K562 (cell line): ENCODE data around the gene ABCD3.

ENCODE experiments used
- EP300 ChIP-seq: IDR thresholded peaks from 2 replicates; pipeline ENCODE4 v1.6.1; 2012; ENCODE audit warnings: low read length, improper control_type of control experiment
- HDAC2 ChIP-seq: fragments of 450-650 bp; IDR thresholded peaks from 2 replicates; pipeline ENCODE4 v1.6.1; 2016; ENCODE audit warnings: mild to moderate bottlenecking
- KLF10 ChIP-seq: fragments of 250-450 bp; sonication (Bioruptor Pico); IDR thresholded peaks from 2 replicates; pipeline ENCODE4 v1.6.1; 2021; ENCODE audit warnings: matching md5 sums
- PHB2 ChIP-seq: fragments of 450-650 bp; IDR thresholded peaks from 2 replicates; pipeline ENCODE4 v1.6.1; 2017; ENCODE audit warnings: low read depth
- PML ChIP-seq: IDR thresholded peaks from 2 replicates; pipeline ENCODE4 v1.6.1; 2012; ENCODE audit warnings: low read length, inconsistent platforms
- SMAD1 ChIP-seq: fragments of 150-350 bp; IDR thresholded peaks from 2 replicates; pipeline ENCODE4 v1.6.1; 2014; ENCODE audit warnings: low read length, low read depth; ENCODE audit not compliant: partially characterized antibody
- ZBTB33 ChIP-seq: sonication (generic); formaldehyde crosslinking; IDR thresholded peaks from 2 replicates; pipeline ENCODE4 v1.8.1; 2023; ENCODE audit warnings: mild to moderate bottlenecking, missing genetic modification reagents
- ZNF830 ChIP-seq: fragments of 250-450 bp; sonication (Bioruptor Pico); IDR thresholded peaks from 2 replicates; pipeline ENCODE4 v1.5.0; 2021; ENCODE audit warnings: mild to moderate bottlenecking
- TF ChIP-seq, protein P1 (sequence below), 3 experiments: IDR thresholded peaks in 2 of 3; conservative IDR thresholded peaks in 1 of 3; 2 replicates each; pipeline ENCODE4 v1.5.1; 2011 to 2012; ENCODE audit warnings: low read length in 3 of 3, mild to moderate bottlenecking in 3 of 3, control low read depth in 2 of 3, improper control_type of control experiment in 1 of 3, inconsistent platforms in 1 of 3, low read depth in 1 of 3, mixed read lengths in 1 of 3, moderate library complexity in 1 of 3; ENCODE audit not compliant: insufficient read depth in 2 of 3
- TF ChIP-seq, protein P2 (sequence below): sonication (generic); formaldehyde crosslinking; IDR thresholded peaks from 2 replicates; pipeline ENCODE4 v1.8.1; 2022; ENCODE audit warnings: missing genetic modification reagents
- TF ChIP-seq, protein P3 (sequence below): sonication (generic); formaldehyde crosslinking; IDR thresholded peaks from 2 replicates; pipeline ENCODE4 v1.8.0; 2022; ENCODE audit warnings: missing genetic modification reagents, mild to moderate bottlenecking, moderate library complexity, borderline replicate concordance

- TF ChIP-seq, protein P1, sequence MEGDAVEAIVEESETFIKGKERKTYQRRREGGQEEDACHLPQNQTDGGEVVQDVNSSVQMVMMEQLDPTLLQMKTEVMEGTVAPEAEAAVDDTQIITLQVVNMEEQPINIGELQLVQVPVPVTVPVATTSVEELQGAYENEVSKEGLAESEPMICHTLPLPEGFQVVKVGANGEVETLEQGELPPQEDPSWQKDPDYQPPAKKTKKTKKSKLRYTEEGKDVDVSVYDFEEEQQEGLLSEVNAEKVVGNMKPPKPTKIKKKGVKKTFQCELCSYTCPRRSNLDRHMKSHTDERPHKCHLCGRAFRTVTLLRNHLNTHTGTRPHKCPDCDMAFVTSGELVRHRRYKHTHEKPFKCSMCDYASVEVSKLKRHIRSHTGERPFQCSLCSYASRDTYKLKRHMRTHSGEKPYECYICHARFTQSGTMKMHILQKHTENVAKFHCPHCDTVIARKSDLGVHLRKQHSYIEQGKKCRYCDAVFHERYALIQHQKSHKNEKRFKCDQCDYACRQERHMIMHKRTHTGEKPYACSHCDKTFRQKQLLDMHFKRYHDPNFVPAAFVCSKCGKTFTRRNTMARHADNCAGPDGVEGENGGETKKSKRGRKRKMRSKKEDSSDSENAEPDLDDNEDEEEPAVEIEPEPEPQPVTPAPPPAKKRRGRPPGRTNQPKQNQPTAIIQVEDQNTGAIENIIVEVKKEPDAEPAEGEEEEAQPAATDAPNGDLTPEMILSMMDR (IDR thresholded peaks at IDR 0.05 in 2 of 3, conservative IDR thresholded peaks at IDR 0.05 in 1 of 3; ENCODE audit: insufficient read depth in 2 of 3, low read depth in 1 of 3, low read length in 3 of 3) = no peak
- TF ChIP-seq HDAC2 (no peak), PML (no peak), ZNF830 (CRISPR knock-in tag) (no peak), SMAD1 (no peak), ZBTB33 (no peak), PHB2 (no peak), EP300 (no peak), KLF10 (CRISPR knock-in tag) (no peak)
- TF ChIP-seq, protein P2, sequence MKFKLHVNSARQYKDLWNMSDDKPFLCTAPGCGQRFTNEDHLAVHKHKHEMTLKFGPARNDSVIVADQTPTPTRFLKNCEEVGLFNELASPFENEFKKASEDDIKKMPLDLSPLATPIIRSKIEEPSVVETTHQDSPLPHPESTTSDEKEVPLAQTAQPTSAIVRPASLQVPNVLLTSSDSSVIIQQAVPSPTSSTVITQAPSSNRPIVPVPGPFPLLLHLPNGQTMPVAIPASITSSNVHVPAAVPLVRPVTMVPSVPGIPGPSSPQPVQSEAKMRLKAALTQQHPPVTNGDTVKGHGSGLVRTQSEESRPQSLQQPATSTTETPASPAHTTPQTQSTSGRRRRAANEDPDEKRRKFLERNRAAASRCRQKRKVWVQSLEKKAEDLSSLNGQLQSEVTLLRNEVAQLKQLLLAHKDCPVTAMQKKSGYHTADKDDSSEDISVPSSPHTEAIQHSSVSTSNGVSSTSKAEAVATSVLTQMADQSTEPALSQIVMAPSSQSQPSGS (CRISPR knock-in tag) = no peak
- TF ChIP-seq, protein P3, sequence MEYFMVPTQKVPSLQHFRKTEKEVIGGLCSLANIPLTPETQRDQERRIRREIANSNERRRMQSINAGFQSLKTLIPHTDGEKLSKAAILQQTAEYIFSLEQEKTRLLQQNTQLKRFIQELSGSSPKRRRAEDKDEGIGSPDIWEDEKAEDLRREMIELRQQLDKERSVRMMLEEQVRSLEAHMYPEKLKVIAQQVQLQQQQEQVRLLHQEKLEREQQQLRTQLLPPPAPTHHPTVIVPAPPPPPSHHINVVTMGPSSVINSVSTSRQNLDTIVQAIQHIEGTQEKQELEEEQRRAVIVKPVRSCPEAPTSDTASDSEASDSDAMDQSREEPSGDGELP (CRISPR knock-in tag) = no peak
Measured at GRCh38 chr1:94531664-94532063, 113.5 kb downstream of the ABCD3 start.
